Stimulated activated effector memory CD8-positive, alpha-beta T cell treated with anti-CD3 and anti-CD28 coated beads, Interleukin-12 subunit alpha, Interleukin-12 subunit beta, amount 100 ng/mL, for 72 hours (primary cell): ENCODE results near the gene SLC13A4.
"Not testable (repeated sequence)": the region's sequence is repeated elsewhere in the genome, so short reads cannot be mapped to it uniquely, and the experiment has no call there.

Experiments used
- ATAC-seq: fragments of 150-1000 bp; cut with Tn5 transposase; 2 replicates; pipeline ENCODE4 v1.10.0; 2021
- DNase-seq, 2 donors: peaks; one replicate each; pipeline ENCODE4 v3.0.0; 2021 to 2022; ENCODE audit warnings: low spot score in 2 of 2
- H3K27ac Mint-ChIP-seq: one replicate; pipeline ENCODE4 v1.8.0; 2022; ENCODE audit warnings: mild to moderate bottlenecking, mixed read lengths
- H3K36me3 Mint-ChIP-seq: one replicate; pipeline ENCODE4 v1.8.0; 2022; ENCODE audit warnings: mild to moderate bottlenecking, mixed read lengths
- H3K4me1 Mint-ChIP-seq: one replicate; pipeline ENCODE4 v1.8.0; 2022; ENCODE audit warnings: mixed read lengths
- H3K4me3 Mint-ChIP-seq: one replicate; pipeline ENCODE4 v1.8.0; 2022; ENCODE audit warnings: mild to moderate bottlenecking, mixed read lengths
- H3K9me3 Mint-ChIP-seq: one replicate; pipeline ENCODE4 v1.8.0; 2022; ENCODE audit warnings: mixed read lengths

Gene SLC13A4, protein sequence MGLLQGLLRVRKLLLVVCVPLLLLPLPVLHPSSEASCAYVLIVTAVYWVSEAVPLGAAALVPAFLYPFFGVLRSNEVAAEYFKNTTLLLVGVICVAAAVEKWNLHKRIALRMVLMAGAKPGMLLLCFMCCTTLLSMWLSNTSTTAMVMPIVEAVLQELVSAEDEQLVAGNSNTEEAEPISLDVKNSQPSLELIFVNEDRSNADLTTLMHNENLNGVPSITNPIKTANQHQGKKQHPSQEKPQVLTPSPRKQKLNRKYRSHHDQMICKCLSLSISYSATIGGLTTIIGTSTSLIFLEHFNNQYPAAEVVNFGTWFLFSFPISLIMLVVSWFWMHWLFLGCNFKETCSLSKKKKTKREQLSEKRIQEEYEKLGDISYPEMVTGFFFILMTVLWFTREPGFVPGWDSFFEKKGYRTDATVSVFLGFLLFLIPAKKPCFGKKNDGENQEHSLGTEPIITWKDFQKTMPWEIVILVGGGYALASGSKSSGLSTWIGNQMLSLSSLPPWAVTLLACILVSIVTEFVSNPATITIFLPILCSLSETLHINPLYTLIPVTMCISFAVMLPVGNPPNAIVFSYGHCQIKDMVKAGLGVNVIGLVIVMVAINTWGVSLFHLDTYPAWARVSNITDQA

DNA sequence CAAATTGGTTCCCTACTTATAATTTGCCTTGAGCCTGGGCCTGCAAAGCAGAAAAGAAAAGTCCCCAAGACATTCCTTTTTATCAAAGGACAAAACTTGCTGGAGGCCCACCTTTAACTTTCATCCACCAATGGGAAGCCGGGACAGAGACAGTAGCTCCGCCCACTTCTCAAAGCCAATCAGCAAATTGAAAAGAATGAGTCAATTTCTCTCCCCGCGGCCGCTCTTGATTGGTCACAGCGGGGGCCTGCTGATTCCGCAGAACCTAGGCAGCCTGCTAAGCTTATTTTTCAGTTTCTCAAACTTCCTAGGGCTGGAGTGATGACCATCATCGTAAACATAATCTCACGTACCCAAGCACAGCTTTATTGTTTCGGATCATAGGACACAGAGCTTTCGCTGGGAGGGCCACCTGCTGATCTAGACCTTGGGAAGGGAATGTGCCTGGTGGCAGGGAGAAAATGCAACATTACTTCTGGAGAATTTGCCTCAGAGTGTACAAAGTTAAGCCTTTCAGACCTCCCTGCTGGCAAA lies at the start of gene SLC13A4:
Gene SLC13A4 (minus strand): TSS at position 51 of the 534 bp plus-strand sequence. CDS start 690 bp downstream, outside the sequence.
- Mint-ChIP-seq H3K9me3 (no peaks in the 10 kb centered on the region), H3K4me3 (no peak within 1 kb of the TSS), H3K4me1 (peaks cover 7% of the 10 kb centered on the region), H3K27ac (no peak within 1 kb of the TSS), H3K36me3 (no peaks in the 10 kb centered on the region)
- ATAC-seq = no peak
- DNase-seq = no peak

DNA sequence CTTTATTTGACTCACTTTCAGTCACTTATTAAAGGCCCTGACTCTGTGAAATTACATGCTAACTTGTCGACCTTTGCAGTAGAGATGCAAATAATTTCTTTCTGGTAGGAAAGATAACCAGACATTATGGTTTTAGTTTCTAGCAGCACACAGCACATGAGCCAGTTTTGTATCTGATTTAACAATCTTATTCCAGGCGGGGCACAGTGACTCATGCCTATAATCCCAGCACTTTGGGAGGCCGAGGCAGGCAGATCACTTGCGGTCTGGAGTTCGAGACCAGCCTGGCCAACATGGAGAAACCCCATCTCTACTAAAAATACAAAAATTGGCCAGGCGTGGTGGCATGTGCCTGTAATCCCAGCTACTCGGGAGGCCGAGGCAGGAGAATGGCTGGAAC lies 47.9 kb upstream of the SLC13A4 start:
- DNase-seq, ATAC-seq, H3K27ac Mint-ChIP-seq, H3K36me3 Mint-ChIP-seq, H3K4me3 Mint-ChIP-seq, H3K4me1 Mint-ChIP-seq, H3K9me3 Mint-ChIP-seq: not testable (repeated sequence)

DNA sequence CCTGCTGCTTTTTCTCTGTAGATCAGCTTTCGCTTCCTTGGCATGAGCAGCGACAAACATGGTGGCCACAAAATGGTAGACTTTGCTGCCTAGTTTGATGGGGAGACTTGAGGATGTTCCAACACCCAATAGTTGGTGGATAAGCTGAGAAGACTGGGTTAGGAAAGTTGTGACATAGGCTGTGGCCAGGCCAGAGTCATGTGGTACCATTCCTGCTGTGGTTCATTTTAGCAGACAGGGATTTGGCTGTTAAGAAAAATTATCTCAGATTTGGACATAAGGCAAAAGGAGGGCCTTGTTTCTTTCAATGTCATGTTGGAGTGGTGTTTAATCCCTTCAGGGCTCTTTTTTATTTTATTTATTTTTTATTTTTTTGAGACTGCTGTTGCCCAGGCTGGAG lies 47.2 kb upstream of the SLC13A4 start:
- Mint-ChIP-seq H3K4me1 (no peaks in the 10 kb centered on the region), H3K9me3 (no peaks in the 10 kb centered on the region), H3K36me3 (no peaks in the 10 kb centered on the region), H3K4me3 (no peak overlapping the region), H3K27ac (no peak overlapping the region)
- DNase-seq (no peak), ATAC-seq (no peak)

DNA sequence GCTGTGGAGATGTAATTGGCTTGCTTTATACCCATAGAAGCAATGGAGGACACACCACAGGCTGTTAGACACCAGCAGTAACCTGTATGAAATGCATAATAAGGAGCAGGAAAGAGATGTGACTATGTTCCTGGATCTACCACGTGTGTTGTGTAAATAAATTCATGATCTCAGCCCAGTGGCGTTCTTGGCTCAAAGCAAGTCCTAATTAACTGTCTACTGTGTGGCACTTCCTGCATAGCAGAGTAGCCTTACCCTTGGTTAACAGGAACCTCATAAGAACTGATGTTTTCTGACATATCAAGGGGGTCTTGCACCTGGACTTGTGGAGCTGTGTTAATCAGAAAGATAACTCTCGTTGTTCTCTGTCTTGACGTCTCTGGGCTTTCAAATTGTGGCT lies 46.3 kb upstream of the SLC13A4 start:
- Mint-ChIP-seq H3K4me3 (no peak overlapping the region), H3K36me3 (no peaks in the 10 kb centered on the region), H3K4me1 (no peaks in the 10 kb centered on the region), H3K27ac (no peak overlapping the region), H3K9me3 (no peaks in the 10 kb centered on the region)
- ATAC-seq (no peak), DNase-seq (no peak)

DNA sequence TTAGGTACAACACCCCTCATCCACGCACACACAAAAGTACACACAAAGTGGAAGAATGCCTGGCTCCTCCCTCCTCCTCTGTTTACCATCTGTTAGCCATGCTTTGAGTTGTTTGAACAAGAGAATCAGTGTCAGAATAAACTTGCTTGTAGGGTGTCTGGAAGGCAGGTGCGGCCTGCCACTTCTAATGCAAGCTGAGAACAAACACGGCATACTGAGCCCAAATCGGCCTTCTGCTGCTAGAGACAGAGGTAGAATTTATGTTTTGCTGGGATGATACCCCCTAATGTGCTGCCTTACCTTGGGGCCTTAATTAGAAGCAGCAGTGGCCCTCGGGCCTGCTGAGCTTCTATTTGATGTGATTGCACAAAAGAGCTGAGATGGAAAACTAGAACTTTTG lies 45.5 kb upstream of the SLC13A4 start:
- no peak overlapping the region for H3K27ac Mint-ChIP-seq
- H3K4me1 Mint-ChIP-seq = no peaks in the 10 kb centered on the region
- no peaks in the 10 kb centered on the region for H3K9me3 Mint-ChIP-seq
- DNase-seq (no peak), ATAC-seq (no peak)
- no peak overlapping the region for H3K4me3 Mint-ChIP-seq
- H3K36me3 Mint-ChIP-seq = no peaks in the 10 kb centered on the region

DNA sequence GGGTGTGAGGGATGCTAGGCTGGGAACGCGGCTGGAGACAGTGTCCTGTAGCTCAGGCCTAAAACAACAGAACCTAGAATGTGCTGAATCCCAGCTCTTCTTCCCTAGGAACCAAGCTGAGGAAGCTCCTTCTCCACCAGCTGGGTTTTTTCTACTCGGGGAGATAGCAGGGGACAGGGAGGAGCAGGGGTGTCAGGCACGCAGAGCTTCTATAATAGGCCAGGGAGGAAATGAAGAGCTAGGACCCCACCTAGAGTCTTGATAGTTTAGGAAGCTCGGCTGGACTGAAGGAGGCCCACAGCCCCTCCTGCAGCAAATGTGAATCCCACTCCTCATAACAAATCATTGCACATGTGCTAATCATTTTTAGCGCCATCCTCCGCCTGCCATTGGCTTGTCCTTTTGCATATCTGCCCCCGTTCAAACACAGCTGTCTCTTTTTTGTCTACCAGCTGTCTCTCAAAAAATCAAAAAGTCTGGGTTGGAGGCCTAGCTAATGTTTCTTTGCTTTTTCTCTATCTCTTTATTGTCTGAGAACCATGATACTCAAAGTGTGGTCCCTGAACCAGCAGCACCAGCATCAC lies 44.7 kb upstream of the SLC13A4 start:
- no peak for DNase-seq
- Mint-ChIP-seq H3K27ac (no peak overlapping the region), H3K4me1 (no peaks in the 10 kb centered on the region), H3K9me3 (no peaks in the 10 kb centered on the region), H3K4me3 (no peak overlapping the region), H3K36me3 (no peaks in the 10 kb centered on the region)
- no peak for ATAC-seq

DNA sequence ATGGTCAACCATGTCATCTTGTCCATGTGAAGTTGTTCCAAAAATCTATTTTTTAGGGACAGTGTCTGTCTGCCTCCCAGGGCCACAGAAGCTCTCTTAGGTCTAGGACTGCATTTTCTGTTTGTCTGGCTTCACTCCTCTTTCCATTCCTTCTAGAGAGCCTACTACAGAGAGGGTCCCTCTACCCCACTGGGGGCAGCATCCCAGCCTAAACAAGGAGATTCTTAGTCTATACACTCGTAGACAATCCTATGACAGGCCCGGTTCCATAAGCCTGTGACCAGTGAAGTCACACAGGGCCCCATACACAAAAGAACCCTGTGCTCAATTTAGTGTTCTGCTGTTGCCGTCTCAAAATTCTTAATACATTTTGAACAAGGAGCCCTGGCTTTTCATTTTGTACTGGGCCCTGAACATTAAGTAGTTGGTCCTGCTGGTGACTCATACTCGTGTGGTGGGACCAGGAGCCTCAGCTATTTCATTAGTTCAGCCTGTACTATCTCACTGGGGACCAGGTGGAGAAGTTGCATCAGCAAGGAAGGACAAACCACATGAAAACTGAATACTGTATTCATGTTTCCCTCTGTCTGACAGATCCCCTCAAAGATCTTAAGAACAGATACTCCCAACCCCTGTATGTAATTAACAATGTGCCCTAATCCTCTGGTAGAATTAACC lies 44.1 kb upstream of the SLC13A4 start:
- ATAC-seq (no peak), DNase-seq (no peak)
- Mint-ChIP-seq H3K27ac (no peak overlapping the region), H3K9me3 (no peaks in the 10 kb centered on the region), H3K36me3 (no peaks in the 10 kb centered on the region), H3K4me1 (no peaks in the 10 kb centered on the region), H3K4me3 (no peak overlapping the region)

DNA sequence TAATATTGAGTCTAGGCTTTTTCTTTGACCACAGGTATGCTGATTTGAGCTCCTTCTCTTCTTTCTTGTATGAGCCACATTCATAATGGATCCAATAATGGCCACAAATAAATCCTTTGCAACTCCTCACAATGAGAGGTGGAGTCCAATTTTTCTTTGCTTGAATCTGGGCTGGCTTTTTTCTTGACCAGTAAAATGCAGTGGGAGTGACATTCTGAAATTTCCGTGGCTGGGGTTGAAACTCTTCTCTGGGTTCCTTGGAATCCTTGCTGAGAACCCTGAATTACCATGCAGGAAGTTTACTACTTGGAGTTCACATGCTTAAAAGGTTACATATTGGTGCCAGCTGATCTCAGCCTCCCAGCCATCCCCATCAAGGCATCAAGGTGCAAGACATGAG lies 43.1 kb upstream of the SLC13A4 start:
- H3K9me3 Mint-ChIP-seq = no peaks in the 10 kb centered on the region
- no peaks in the 10 kb centered on the region for H3K4me1 Mint-ChIP-seq
- H3K4me3 Mint-ChIP-seq = no peak overlapping the region
- no peak for ATAC-seq
- H3K27ac Mint-ChIP-seq = no peak overlapping the region
- no peaks in the 10 kb centered on the region for H3K36me3 Mint-ChIP-seq
- no peak for DNase-seq

DNA sequence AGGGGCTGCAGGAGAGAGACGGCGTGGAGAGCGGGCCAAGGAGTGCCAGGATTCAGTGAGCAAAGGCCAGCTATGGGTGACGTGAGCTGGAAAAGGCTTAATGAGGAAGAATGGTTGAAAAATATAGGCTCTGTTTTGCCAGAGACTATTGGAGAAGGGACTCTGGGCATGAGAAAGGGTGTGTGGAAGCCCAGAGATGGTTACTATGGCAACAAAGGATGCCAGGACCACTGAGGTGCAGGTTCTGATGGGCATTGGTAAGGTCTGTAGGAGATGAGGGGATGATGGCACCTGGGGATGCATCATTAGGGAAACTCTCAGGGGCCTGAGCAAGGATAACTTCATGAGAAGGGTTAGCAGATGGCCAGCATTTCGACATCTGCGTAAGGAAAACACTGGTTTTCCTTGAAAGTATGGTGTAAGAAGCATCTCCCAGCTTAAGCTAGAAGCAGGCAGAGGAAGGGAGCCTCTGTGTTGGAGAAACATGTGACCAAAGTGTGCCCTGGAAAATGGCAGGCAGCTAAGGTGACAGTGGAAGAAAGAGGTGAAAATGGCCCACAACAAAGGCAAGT lies 42.2 kb upstream of the SLC13A4 start:
- ATAC-seq (no peak), DNase-seq (no peak)
- Mint-ChIP-seq H3K9me3 (no peaks in the 10 kb centered on the region), H3K27ac (no peak overlapping the region), H3K4me3 (no peak overlapping the region), H3K36me3 (no peaks in the 10 kb centered on the region), H3K4me1 (no peaks in the 10 kb centered on the region)

DNA sequence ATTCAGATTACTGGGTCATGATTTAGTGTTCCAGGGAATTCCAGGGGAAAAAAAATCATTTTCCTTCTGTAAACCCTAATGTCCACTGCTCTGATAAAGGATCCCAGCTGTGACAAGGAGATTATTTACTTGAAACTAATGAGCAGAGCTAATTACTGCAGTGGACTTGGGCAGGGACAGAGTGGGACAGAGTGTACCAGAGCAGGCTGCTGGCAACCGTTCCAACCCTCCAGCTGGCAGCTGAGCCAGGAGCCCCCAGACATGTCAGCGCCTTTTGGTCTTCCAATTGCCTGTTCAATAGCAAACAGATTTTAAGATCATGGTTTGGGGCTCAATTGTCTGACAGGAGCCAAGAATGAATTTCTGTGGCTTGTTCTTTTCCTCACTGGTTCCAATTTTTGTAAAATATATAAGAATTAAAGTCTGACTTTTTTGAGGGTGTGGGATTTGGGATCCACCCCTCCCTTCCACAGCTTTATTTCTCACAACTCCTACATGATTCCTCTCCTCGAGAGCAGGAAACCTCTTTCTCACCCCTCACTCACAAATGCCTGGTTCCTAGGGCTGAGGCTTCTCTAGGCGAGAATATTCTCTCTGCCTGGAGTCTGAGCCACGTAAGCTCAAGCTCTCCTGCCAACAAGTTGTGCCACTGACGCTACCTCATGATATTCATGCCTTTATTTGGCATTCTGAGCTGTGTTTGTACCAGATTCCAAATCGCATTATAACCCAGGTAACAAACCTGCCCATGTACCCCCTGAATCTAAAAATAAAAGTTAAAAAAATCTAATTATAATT lies 41.2 kb upstream of the SLC13A4 start:
- ATAC-seq (no peak), DNase-seq (no peak)
- H3K27ac Mint-ChIP-seq = no peak overlapping the region
- H3K9me3 Mint-ChIP-seq = no peaks in the 10 kb centered on the region
- H3K4me1 Mint-ChIP-seq = no peaks in the 10 kb centered on the region
- H3K4me3 Mint-ChIP-seq = no peak overlapping the region
- no peaks in the 10 kb centered on the region for H3K36me3 Mint-ChIP-seq

DNA sequence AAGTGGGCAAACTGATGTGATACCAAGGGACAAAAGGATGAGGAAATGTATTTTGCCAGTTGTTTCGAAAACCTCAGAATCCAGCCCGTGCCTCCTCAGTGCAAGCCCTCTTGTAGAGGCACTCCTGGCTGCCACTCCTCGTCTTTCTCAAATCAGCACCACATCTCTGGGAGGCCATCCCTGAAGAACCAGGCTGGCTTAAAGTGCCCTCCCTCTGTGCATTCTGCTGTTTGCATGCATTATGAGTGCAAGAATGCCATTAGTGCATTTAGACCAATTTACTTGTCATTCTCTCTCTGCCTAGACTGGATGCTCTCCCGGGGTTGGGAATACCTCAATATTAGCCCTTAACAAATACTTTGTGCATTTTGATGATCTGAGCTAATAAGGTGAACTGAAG lies 40.5 kb upstream of the SLC13A4 start:
- no peak for ATAC-seq
- no peaks in the 10 kb centered on the region for H3K9me3 Mint-ChIP-seq
- H3K4me3 Mint-ChIP-seq = no peak overlapping the region
- H3K36me3 Mint-ChIP-seq = no peaks in the 10 kb centered on the region
- DNase-seq = no peak
- no peaks in the 10 kb centered on the region for H3K4me1 Mint-ChIP-seq
- H3K27ac Mint-ChIP-seq = no peak overlapping the region

DNA sequence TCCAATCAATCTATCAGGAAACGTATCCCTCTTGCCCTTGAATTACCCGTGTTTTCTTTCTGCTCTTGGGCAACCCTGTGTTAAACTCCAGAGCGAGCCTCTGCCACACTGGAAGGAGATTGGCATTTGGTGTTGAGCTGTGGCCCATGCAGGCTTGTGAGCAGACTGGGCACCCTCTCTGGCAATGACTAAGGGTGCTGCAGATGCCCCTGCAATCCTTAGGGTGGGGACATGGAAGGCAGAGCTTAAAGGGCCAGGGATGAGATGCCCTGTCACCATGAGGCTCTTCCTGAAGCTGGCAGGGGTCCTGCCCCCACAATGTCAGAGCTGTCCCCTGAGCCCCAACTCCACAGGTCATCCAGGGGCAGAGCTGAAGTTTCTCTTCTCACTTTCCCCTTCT lies 40.1 kb upstream of the SLC13A4 start:
- no peak for ATAC-seq
- H3K9me3 Mint-ChIP-seq = no peaks in the 10 kb centered on the region

DNA sequence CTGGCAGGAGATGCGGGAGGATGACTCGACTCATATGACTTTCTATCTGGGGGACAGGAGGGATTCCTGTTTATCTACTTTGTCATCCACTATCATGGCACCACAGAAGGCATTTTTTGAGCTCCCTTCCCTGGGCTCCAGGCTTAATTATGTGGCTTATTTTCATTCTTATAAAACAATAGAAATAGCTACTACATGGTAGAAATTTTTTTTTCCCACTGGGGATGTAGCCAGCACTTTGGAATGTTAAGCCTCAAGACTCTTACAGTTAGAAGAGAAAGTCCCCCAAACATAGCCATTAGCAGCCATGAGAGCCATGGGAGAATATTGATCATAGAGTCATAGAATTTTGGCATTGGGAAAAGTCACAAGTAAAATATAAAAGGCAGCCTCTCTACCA lies 35.3 kb upstream of the SLC13A4 start:
- DNase-seq (no peak), ATAC-seq (no peak)
- H3K4me3 Mint-ChIP-seq = no peak overlapping the region
- no peak overlapping the region for H3K27ac Mint-ChIP-seq
- H3K9me3 Mint-ChIP-seq = no peaks in the 10 kb centered on the region
- H3K36me3 Mint-ChIP-seq = no peaks in the 10 kb centered on the region
- H3K4me1 Mint-ChIP-seq = peaks cover 5% of the 10 kb centered on the region

More for the DNA sequence above, 40.1 kb upstream of the SLC13A4 start:
- DNase-seq = no peak
- H3K4me1 Mint-ChIP-seq = no peaks in the 10 kb centered on the region
- H3K36me3 Mint-ChIP-seq = no peaks in the 10 kb centered on the region
- H3K4me3 Mint-ChIP-seq = no peak overlapping the region
- no peak overlapping the region for H3K27ac Mint-ChIP-seq

DNA sequence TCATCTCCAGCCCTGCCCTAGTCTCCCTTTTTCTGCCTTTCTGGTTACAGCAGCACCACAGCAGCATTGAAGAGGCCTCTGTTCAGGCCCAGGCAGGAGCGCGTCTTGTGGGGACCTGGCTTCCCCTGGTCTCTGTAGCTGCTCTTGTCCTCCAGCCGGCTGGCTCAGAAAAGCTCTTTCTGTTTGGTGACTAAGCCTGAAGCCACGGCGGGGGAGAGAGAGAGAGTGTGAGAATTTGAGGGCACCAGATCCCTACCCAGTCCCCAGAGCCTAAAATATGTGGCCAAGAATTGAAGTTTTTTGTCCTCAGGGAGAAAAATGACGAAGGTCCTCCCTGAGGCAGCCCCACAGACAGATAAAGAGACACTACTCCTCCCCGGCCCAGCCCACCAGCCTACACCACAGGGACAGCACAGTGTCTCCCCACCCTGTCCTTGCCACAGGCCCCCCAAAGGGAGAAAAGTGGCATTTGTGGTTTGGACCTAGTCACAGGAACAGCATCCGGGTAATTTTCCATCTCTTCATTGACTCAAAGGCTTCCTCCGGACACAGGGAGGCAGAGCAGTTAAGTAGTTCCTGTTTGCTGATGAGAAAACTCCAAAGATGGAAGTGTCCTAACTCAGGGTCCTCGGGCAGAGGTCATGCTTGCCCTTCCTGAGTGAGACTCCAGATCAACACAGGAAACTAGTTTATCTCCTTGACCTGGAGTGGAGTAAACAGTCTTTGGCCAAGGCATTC lies 33.9 kb upstream of the SLC13A4 start:
- ATAC-seq (no peak), DNase-seq (no peak)
- no peak overlapping the region for H3K4me3 Mint-ChIP-seq
- no peak overlapping the region for H3K27ac Mint-ChIP-seq
- peaks cover 5% of the 10 kb centered on the region for H3K4me1 Mint-ChIP-seq
- no peaks in the 10 kb centered on the region for H3K36me3 Mint-ChIP-seq
- H3K9me3 Mint-ChIP-seq = no peaks in the 10 kb centered on the region
